HG03025 (cell line): ENCODE measurements around the gene C18orf54.
"Not testable (repeated sequence)": the region's sequence is repeated elsewhere in the genome, so short reads cannot be mapped to it uniquely, and the experiment has no call there.

Source experiments
- ATAC-seq: cut with Tn5 transposase; IDR thresholded peaks from one replicate; pipeline ENCODE4 v1.9.1; 2021; ENCODE audit warnings: mild to moderate bottlenecking, moderate library complexity; ENCODE audit not compliant: unreplicated experiment, low FRiP score

Gene C18orf54

DNA sequence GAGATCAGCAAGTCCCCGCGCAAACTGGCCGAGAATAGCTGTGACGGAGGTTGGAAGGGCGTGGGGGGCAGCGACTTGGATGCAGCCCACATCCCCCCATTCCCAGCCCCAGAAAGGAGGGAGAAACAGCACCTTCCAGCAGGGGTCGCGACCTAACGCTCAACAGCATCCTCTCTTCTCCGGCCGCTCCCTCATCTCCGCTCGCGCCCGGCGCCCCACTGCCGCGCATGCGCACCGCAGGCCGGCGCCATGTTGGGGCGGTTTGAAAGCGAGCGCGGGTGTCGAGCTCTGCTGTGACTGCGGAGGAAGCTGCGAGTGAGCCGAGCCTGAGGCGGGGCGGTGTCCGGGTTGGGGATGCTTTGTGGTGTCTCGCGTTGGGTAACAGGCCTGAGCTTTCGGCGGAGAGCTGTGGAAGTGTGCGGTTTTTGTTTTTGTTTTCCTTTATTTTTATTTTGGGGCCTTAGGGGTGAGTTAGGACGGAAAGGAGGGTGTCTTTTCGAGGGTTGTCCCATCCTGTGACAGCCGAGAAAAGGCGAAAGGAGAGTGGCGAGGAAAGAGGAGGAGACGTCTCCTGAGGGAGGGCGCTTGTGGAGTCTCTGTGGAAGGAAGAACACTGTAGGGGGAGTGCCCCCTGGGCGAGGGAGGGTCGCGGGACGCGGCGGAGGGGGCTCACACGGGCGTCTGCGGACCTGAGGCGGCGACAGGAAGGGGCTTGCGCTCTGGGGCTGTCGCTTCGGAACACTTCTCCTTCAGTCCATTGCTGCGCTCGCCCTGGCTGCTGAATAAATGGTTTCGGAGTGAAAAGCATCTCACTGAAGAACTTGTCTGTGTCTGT is at the start of gene C18orf54, which contains the start of gene STARD6:
C18orf54 (plus strand) TSS at position 247 of the 835 bp plus-strand sequence. CDS start 2,667 bp downstream, outside the sequence.
STARD6 (minus strand) TSS at position 199 of the 835 bp plus-strand sequence. CDS start 3,285 bp downstream, outside the sequence.
- ATAC-seq: peak; percentile 94

- ATAC-seq: not testable (repeated sequence)
Measured at GRCh38 chr18:54309564-54309963, 48.1 kb upstream of the C18orf54 start.

DNA sequence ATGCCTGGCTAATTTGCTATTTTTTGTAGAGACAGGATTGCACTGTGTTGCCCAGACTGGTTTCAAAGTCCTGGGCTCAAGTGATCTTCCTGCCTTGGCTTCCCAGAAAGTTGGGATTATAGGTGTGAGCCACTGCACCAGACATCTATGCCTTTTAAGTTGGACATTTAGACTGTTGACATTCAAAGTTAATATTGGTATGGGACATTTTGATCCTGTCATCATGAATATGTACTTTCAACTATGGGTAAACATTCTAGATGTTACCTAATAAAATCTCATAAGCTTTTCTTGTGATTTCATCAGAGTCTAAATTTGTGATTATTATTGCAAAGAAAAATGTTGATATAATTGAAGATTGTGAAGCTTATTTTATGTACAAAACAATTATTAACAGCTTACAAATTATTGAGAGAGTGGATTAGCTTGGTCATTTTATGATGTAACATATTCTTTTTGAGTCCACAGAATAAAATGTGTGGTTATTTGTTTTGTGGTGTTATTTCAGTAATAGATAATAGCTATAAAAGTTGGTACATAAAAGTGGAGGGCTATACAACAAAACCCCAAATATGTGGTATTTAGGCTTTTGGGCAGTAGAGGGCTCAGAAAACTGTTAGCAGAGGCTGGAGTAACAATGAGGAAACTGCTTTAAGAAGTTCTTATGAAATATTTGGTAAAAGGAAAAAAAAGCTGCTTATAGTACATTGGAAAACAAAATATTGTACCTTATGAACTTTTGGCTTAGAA is 41.5 kb upstream of the C18orf54 start:
- ATAC-seq: no peak

DNA sequence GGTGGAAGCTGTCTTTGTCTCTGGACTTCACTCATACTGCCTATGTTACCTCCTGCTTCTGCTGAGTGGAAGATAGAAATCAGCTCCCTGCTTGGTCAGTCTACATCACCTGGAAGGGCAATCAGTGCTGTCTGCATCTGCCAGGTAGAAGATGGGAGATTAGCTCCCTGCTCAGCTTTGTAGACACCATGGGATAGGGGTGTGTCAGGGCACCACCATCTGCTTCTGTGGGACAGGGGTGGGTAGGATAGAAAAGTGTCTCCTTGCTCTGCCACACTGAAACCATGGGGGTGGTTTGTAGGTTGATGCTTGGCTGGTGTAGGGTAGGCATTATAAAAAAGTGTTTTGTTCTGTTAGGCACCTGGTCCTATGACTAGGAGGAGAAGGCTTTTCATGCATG is 34.1 kb upstream of the C18orf54 start:
- ATAC-seq: no peak

DNA sequence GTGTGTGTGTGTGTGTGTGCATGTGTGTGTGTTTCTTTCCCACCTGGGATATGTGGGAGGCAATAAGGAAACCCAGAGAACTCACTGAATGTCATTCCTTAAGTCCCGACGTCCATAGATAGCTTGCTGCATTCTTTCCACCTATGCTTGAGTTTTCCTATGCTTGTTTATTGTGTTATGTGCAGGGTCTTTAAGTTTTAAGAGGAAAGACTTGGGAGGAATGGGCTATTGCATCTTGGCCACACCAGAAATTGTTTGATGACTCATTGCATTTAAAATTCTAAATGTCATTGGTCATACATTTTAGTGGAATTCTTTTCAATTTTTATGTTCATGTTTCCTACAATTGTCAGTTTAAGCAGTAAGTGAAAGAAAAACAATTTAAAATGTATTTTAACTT is 33.7 kb upstream of the C18orf54 start:
- ATAC-seq: no peak

GRCh38 chr18:54327818-54328217 is 29.9 kb upstream of the C18orf54 start:
- no peak for ATAC-seq

DNA sequence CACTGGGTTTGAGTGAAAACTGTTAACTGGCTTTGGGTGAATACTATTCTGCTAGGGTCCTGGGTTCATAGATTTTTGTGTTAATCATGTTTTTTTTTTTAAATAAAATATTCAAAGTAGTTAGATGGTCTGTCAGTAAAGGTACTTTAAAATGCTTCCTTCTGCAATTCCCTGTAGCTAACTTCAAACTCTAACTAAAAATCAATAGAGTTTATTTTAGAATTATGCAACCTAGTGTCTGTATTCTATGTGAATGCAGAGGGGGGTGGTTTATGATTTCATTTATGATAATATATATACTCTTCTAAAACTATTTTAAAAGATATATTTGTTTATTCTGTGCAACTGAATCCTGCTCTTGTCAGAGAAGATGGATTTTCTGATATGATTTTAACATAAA is 27.9 kb upstream of the C18orf54 start:
- no peak for ATAC-seq

DNA sequence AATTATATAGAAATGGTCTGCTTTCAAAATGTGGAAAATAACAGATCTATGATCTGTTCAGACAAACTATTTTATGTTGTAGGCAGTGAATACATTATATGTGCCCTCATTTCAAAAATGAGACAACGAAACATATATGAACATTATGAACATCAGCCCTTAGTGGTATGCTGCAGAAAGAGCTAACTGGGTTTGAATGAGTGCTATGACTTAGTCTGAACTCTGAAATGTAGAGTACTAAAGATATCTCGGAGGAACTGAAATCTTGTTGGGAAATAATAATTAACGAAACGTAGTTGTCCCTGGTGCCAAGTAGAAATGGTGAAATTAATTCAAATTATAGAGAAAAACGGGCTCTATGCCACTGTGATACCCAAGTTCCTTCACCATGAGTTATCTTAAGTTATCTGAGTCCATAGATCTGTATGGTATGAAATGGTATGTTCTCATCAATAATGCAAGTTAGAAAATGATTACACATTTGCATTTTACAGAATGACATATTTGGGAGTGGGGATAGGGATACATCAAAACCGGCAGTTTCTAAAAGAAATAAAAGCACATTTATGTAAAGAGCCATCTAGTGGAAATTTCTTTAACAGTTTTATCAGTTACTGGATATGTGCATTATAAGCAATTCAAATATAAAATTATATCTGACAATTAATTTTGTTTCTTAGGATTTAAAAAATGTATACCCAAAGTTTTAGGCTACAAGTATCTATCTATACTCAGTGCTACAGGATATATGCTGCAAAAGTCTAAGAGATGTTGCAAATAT is 26.7 kb upstream of the C18orf54 start:
- no peak for ATAC-seq

DNA sequence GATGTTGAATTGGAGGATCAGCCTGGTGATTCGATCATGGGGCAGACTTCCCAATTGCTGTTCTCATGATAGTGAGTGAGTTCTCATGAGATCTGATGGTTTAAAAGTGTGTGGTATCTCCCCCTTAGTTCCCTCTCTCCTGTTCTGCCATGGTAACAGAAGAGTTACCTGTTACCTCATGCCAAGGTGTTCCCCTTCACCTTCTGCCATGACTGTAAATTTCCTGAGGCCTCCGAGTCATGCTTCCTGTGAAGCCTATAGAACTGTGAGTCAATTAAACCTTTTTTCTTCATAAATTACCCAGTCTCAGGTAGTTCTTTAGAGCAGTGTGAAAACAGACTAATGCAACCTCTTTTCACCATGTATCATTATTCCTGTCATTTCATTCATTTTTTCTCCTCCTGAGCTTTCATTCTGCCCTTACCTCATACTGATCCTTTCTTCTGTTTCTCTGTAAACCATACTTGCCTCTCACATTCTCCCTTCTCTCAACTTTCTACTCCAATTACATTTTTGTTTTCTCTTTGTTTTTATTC is 22.0 kb upstream of the C18orf54 start:
- ATAC-seq: no peak

GRCh38 chr18:54338230-54338629 is 19.5 kb upstream of the C18orf54 start:
- ATAC-seq: no peak

- no peak for ATAC-seq
Measured at GRCh38 chr18:54351186-54351585, 6.5 kb upstream of the C18orf54 start.

DNA sequence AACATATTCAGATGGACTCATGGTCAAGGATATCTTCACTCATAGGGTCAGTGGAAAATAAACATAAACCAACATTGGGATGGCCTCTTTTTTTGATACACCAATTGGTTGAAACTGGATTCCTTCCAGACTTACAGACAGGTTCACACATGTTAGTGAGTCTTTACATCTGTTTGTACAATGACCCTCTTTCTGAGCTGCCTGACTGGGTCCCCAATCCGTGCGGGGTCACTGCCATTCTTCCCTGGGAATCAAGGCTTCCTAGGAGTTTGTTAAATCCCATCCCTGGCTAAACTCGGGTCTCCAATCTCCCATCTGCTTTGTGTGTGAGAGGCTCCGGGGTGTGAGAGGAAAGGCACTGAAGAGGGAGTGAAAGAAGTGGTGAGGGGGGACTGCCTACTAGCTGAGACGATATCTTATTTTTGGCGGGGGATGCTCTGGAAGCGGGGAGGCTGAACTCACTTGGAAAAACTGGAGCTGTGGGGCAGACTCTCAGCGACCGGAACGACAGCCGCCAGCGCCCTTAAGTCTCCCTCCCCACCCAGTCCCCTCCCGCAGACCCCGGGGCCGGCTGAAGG is 535 bp upstream of the C18orf54 start:
- ATAC-seq: peak; percentile 45

DNA sequence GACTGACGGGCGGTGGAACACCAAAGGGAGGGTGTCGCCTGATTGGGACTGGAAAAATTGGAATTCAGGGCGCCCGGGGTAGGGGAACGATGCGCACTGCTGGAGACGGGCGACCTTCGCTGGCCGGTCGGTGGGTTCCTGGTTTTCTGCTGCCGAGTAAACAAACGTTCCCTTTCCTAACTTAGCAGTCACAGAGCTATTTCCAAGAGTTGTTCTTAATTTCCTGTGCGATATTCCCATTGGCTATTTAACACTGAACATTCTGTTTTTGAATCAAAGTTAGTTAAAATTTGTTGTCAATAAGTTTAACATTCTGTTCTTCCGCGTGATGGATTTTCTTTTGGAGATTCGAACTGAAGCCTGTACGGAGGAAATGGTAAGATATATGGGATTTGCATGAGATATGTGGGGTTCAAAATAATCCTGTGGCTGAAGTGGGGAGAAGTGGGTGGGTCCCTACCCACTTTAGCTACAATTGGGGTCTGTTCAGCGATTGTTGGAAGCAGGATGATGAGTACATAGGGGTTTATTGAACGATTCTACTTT is 862 bp downstream of the C18orf54 start:
- ATAC-seq: peak; percentile 4

DNA sequence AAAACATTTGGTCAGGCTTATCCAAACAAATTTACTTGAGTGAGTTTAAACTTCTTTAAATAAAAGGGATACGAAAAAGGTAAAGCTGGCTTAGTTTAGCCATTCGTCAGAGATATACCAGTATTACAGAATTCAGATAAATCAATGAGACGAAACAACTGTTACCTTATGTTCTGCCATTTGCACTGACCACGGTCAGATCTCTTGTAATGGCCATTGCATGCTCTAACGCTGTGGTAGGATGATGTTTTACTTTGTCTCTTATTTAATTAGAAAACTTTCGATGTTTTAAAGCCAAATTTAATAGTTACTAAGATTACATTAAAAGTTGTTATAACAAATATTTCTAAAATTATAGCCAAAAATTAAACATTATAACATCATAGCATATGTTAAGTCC is 1.5 kb downstream of the C18orf54 start:
- no peak for ATAC-seq

DNA sequence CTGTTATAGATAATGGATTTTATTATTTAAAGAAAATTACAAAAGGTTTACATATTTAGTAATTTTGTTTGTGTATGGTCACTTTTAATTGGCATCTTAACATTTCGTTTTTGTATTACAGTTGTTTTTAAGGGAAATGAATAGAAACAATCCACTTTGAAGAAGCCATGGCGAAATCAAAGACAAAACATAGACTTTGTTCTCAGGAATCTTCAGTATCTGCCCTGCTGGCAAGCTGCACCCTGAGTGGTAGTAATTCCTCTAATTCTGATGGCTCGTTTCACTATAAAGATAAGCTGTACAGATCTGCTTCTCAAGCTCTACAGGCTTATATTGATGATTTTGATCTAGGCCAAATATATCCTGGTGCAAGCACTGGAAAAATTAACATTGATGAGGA is 2.7 kb downstream of the C18orf54 start:
- ATAC-seq: no peak

GRCh38 chr18:54378057-54378456 is 20.4 kb downstream of the C18orf54 start:
- no peak for ATAC-seq

DNA sequence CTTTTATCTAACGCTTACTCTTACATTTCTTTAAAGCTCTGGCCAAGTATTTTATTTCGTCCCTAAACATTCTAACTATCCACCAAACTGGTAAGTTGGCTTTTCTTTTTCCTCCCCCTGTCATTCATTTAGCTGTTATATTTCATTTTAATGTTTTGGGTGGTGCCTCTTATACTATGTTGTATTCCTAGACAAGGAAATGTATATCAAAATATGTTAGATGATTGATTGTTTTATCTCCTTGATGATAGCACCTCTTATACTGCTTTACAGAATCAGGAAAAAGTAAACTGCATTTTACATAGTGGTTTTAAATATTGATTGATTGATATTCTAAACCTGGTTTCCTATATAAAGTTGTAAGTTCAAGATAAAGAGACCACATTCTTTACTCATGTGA is 23.9 kb downstream of the C18orf54 start:
- no peak for ATAC-seq

- ATAC-seq: no peak
Measured at GRCh38 chr18:54382076-54382475, 24.4 kb downstream of the C18orf54 start.

DNA sequence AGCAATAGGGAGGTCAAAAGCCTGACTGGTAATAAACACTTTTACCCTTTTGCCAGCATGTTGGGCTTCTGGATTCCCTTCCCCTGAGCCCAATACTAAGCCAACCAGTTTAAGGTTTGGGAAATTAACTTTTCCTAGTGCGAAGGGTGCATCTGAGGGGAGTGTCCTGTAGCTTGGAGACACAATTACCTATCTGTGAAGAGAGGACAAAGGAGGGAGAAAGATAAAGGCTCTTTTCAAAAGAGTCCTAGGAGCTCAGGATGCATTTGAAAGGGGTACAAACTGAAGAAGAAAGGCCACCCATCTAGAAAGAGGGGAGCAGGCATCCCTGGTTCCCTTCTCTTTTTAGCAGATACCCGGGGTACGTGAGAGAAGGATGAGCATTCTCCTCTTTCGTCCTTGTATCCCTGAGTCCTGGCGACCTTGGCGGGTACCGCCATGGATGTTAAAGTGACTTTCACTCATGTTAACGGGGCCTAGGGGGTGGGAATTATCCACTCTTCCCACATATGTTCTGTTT is 25.1 kb downstream of the C18orf54 start:
- ATAC-seq: no peak

GRCh38 chr18:54386043-54386442 is 28.3 kb downstream of the C18orf54 start:
- no peak for ATAC-seq
